GM21825 (cell line): Measurements from ENCODE around the gene ENTPD8.
"Not testable (repeated sequence)": the region's sequence is repeated elsewhere in the genome, so short reads cannot be mapped to it uniquely, and the experiment has no call there.

ENCODE experiments used
- ATAC-seq: cut with Tn5 transposase; IDR thresholded peaks from one replicate; pipeline ENCODE4 v1.9.1; 2021; ENCODE audit warnings: mild to moderate bottlenecking, moderate library complexity; ENCODE audit not compliant: unreplicated experiment

Gene ENTPD8

DNA sequence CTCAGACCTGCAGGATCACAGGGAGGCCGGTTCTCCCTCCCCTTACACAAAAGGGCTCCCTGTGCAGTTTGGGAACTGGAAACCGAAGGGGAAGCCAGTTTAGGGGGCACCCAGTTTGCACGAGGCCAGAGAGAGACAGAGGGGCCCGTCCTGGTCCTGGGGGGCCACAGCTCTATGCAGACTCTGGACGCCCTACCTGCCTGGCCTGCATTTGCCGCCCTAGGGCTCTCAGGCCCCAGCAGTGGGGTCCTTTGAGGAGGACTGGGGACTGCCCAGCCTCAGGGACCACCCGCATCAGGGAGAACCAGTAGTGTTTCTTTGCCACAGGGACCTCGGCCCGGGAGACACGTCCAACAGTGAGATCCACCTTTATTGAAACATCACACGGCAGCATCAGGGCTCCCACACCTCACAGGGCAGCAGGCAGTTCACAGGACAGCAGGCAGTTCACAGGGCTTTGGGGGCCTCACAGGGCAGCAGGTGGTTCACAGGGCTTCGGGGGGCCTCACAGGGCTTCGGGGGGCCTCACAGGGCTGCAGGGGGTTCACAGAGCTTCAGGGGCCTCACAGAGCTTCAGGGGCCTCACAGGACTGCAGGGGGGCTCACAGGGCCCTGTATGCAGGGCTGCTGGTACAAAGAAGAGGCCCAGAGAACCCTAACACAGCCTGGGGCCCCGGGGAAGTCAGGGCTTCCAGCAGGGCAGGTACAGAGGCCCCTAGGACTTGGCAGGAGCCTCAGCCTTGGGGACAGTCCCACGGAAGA, 18.6 kb upstream of the ENTPD8 start:
- no peak for ATAC-seq

DNA sequence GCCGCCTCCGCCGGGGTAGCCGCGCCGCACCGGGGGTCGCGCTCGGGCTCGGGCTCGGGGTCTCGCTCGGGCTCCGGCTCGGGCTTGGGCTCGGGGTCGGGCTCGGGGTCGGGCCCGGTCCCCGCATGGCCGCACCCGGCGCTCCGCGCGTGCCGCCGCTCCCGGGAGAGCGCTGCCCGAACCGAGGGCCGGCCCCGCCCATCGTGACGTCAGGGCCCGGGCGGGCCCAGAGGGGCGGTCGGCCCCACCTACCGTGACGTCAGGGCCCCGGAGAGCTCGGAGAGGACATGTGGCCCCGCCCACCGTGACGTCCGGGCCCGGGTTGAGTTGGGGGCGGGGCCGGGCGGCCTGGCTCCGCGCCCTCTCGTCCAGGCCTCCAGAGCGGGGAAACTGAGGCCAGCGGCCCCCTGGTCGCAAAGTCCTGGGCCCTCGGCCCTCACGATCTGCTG, 18.0 kb upstream of the ENTPD8 start, which contains the start of gene NSMF:
Gene NSMF, minus strand, starts transcription at position 183 of the 449 bp plus-strand sequence. CDS start 232 bp downstream, outside the sequence.
- peak; percentile 57 for ATAC-seq

DNA sequence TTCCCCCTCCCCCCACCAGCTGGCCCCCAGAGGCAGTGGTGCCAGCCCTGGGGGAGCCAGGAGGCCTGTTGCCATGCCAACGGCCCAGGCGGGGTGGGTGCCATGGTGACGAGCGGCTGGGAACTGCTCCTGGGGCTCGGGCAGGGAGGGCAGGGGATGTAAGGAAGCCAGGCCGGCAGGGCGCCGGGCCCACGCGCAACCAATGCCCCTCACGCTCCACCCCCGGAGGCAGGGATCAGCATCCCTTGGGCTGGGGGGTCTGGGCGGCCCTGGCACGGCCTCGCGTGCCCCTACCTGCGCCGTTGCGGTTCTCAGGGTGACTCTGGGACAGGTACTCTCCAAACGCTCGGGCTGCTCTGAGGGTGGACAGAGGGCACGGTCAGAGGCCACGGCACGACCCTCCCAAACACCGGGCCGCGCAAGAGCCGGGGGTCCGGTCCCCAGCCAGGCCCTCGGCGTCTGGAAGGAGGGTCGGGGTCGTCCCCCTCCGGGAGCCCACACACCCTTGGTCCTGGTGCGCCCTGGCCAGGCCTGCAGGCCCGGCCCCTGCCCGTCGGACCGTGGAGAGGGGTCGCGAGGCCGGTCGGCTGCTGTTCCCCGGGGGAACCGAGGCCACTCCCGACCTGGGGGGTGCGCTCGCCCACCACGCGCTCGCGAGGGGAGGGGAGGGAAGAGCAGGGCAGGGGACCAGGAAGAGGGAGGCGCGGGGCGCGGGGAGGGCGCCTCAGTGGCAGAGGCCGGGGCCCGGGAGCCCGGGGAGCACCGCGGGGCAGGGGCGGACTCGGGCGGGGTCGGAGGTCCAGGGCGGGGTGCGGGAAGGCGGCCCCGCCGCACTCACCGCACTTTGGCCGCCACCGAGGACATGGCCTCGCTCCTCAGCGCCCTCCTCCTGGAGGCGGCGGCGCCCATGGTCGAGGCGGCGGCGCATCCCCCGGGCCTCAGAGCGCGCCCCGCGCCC, 17.3 kb upstream of the ENTPD8 start:
- peak; percentile 9 for ATAC-seq

DNA sequence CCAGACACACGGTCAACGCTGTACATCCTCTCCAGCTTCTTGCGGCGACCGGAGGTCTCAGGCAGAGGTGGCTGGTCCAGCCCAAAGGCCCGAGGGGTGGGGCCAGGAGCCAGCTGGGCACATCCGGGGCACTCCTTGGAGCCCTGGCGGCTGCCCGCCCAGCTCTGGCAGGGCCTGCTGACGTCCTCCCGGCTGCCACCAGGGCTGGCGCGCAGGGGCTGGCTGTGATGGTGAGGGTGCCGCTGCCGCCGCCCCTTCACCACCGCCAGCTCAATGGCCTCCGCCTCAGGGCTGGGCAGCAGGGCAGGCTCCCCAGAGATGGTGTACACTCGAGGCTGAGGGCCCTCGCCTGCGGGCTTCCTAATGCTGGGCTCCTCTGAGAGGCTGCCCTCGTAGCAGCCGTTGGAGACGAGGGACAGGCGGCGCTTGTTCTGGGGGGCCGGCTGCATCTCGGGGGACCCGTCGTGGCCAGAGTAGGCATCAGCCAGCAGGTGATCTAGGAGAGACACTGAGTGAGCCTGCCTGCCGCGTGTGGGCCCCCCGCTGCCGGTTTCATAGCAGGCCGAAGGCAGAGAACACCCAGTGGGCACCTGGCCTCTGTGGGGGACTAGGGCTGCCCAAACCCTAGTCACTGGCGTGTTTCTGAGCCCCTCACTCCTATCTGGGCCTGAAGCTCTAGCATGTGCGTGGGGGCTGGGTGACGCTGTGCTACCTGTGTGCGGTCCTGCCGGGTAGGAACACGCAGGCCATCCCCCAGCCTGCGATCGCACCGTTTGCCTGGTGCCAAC, 16.4 kb upstream of the ENTPD8 start:
- no peak for ATAC-seq

DNA sequence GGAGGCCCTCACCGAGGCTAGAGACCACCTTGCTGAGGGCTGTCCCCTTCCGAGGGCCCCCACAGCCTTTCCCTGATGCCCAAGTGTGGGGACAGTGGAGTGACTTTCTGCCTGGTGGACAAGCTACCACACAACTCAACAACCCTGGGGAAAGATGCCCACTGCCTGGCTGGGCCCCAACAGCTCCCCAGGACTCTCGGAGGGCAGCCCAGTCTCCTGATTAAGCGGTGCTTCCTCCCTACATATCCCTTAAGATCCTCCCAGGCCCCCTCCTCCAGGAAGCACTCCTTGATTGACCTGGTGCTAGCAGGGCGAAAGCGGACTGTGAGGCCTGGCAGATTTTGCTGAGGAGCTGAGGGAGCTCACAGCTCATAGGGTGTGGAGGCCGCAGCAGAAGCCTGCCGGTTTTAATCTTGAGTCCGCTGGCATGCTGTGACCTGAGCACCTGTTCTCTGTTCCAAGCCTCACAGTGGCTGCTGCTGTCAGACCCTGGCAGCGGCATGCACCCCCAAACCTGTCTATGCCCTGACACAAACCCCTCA, 15.8 kb upstream of the ENTPD8 start:
- ATAC-seq = no peak

DNA sequence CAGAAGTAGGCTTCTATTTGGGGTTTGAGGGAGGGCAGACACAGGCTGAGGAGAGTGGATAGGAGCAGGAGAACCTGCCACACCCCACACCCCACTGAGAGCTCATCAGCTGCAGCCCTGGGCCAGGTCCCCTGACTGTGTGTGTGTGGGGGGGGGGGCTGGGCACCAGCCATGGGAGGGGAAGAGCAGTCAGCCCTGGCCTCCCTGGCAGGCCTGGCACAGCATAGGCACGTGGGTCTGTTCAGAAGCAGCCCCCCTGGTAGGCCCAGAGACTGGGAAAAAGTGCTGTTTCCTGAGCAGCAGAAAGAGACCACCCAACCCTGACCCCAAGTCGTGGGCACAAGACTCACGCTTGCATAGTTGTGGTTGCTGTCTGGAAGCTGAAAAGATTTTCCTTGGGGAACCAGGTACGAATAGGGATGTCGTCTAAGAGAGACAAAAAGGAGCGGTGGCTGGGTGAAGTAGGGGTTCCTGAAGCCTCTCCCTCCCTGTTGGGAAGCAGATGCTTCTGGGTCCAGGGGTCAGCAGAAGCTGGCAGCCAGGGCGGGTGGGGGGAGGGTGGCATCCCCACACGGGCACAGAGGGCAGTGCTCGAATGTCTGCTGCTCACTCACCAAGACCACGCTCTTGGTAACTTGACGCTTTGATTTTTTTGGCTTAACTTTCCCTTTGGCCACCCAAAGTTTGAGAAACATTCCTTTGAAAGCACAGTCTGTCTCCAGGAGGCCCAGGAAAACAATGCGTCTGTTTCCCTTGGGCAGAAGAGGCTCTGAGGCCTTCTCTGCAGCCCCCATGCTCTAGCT, 15.1 kb upstream of the ENTPD8 start:
- ATAC-seq = no peak

DNA sequence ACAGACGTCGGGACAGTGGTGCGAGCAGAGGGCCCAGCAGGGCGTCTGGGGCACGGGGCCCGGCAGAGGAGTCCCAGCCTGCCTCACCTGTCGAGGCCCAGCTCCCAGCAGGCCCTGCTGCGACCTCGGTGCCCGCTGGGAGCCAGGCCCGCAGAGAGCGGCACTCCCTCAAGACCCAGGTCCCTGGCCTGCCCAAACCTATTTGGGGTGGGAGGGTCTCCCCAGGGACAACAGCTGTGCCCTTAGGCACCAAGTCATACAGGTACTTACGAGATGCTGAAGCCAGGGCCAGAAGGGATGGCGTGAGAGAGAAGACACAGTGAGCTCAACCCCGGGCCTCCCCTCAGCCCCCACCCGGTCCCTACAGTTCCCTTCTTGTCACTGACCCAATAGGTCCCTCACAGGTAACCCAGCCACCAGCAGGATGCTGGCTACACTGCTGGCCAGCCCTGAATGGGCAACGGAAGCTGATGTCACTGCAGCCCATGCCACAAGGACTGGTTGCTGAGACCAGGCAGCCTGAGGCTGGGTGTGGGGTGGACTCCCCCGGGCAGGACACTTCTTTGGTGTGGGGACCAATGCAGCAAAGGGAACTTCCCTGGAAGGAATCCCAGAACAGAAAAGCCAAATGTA, 14.3 kb upstream of the ENTPD8 start:
- ATAC-seq = no peak

DNA sequence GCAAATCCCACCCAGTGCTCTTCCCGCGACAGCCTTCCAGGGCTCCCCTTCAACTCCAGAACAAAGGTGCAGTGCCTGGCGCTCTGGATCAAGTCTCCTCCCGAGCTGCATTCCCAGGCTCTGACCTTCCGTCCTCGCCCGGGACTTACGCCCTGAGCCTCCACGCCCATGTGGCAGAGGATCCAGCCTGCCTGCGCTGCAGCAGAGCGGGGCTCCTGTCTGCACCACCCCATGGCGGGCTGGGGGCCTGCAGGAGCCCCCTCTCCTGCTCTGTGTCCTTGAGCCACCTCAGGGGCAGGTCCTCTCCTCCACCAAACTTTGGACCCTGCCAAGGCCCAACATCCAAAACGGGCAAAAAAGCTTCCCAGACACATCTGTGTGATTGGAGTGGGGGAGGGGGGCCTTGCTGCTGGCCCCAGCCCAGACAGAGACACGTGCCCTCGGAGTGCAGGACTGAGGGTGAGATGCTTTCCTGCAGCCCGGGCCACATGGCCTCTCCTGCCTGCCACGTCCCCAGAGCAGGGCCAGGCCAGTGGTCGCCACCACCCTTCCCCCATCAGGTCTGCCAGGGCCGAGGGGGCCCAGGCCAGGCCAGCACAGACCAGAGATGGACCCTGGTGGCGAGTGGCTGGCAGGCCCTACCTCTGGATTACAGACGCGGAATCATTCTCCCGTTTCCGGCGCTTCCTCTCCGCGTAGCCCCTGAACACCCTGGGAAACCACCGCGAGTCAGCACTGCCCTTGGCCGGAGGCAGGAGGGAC, 13.6 kb upstream of the ENTPD8 start:
- no peak for ATAC-seq

DNA sequence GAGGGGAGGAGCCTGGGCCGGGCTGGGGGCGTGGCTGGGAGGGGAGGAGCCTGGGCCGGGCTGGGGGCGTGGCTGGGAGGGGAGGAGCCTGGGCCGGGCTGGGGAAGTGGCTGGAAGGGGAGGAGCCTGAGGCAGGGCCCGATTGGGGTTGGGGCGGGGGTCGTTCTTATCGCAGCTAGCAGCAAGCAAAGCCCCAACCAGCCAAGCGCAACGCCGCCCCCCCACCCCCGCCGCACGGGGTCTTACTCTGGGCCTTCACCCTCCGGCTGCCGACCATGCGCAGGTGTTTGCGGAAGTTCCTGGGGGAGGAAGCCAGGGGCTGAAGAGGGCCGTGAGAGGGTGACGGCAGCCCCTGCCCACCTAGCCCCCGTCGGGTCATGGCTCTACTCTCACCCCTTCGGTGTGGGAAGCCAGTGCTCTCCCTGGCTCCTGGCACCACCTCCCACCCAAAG, 13.0 kb upstream of the ENTPD8 start:
- no peak for ATAC-seq

DNA sequence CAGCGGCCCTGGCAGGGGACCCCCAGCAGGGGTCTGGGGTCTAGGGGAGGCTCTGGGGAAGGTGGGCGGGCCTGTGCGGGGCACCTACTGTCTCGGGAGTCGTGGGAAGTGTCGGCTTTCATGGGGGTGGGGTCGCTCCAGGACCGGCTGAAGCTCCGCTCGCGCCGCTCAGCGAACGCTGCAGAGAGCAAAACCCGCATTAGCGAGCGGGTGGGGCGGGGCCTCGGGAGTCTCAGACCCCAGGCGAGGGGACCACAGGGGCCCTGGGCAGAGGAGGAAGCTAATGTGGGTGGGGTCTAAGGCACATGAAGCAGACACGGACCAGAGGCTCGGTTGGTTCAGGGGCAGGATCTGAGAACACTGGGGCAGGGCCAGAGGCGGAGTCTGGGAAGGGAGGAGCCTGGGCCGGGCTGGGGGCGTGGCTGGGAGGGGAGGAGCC, 12.5 kb upstream of the ENTPD8 start:
- no peak for ATAC-seq

DNA sequence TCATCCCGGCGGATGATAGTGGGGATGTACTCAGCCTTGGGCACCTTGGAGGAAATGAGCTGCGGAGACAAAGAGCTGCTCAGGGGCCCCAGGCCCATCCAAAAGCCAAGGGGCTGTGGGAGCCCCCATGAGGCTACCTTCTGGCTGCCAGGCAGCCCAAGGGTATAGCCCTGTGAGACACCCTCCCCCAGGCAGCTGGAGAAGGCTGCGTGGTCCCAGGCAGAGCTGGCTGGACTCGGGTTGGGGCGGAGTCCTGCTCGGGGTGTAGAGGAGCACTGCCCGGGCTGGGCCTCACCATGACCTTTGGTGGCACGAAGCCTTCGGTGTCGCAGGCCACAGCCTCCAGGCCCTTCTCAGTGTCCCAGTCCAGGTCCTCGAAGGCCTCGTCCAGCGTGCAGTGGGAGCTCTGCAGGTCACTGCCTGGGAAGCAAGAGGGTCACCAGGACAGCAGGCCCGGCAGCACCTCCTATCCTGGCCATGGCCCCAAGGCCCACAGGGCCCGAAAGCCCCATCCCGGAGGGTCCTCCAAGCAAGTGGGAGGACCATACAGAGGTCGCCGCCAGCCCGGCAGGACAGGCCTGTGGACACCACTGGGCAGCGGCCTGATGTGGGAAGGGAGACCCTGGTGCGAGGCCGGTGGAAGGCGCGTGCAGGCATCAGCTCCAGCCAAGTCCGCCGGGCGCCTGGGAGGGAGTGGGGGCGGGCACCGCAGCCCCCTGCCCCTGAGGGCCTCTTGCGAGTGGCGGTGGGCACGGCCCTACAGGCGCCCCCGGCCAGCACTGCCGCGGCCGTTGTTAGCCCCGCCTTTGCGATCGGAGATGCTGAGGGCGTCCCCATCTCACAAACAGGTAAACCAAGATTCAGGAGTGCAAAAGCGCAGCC, 11.8 kb upstream of the ENTPD8 start:
- no peak for ATAC-seq

DNA sequence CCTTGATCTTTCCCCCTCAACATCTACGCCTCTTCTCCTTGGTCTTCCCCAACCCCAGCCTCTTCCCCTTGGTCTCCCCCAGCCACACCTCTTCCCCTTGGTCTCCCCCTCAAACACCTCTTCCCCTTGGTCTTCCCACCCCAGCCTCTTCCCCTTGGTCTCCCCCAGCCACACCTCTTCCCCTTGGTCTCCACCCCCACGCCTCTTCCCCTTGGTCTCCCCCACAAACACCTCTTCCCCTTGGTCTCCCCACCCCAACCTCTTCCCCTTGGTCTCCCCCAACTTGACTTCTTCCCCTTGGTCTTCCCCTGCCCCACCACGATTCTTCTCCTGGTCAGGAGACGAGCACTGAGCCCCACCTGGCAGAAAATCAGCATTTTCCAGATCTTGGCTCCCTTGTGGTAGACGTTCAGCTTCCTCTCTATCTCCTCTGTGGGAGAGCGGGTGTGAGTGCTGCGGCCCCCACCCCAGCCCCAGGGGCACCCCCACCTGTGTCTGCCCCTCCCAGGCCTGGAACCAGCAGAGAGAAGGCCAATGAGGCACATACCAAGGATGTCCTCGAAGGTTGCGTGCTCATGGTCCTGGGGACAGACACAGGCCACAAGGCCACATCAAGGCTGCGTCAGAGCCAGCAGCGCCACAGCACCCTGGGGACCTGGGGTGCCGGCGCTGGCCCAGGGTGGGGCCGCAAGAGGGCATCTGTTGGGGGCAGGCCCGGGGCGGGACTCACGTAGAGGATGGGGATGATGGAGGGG, 11.0 kb upstream of the ENTPD8 start:
- ATAC-seq = no peak

DNA sequence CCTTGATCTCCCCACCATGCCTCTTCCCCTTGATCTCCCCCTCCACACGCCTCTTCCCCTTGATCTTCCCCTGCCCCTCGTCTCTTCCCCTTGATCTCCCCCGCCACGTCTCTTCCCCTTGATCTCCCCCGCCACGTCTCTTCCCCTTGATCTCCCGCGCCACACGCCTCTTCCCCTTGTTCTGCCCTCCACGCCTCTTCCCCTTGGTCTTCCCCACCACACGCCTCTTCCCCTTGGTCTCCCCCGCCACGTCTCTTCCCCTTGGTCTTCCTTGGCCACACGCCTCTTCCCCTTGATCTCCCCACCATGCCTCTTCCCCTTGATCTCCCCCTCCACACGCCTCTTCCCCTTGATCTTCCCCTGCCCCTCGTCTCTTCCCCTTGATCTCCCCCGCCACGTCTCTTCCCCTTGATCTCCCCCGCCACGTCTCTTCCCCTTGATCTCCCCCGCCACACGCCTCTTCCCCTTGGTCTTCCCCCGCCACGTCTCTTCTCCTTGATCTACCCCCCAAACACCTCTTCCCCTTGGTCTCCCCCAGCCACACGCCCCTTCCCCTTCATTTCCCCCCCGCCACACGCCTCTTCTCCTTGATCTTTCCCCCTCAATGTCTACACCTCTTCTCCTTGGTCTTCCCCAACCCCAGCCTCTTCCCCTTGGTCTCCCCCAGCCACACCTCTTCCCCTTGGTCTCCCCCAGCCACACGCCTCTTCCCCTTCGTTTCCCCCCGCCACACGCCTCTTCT, 10.3 kb upstream of the ENTPD8 start:
- not testable (repeated sequence) for ATAC-seq

DNA sequence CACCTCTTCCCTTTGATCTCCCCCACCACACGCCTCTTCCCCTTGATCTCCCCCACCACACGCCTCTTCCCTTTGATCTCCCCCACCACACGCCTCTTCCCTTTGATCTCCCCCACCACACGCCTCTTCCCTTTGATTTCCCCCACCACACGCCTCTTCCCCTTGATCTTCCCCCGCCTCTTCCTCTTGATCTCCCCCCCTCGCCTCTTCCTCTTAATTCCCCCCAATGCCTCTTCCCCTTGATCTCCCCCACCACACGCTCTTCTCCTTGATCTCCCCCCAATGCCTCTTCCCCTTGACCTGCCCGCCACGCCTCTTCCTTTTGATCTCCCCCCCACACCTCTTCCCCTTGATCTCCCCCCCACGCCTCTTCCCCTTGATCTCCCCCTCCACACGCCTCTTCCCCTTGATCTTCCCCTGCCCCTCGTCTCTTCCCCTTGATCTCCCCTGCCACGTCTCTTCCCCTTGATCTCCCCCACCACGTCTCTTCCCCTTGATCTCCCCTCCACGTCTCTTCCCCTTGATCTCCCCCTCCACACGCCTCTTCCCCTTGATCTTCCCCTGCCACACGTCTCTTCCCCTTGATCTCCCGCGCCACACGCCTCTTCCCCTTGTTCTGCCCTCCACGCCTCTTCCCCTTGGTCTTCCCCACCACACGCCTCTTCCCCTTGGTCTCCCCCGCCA, 9.5 kb upstream of the ENTPD8 start:
- ATAC-seq = not testable (repeated sequence)

DNA sequence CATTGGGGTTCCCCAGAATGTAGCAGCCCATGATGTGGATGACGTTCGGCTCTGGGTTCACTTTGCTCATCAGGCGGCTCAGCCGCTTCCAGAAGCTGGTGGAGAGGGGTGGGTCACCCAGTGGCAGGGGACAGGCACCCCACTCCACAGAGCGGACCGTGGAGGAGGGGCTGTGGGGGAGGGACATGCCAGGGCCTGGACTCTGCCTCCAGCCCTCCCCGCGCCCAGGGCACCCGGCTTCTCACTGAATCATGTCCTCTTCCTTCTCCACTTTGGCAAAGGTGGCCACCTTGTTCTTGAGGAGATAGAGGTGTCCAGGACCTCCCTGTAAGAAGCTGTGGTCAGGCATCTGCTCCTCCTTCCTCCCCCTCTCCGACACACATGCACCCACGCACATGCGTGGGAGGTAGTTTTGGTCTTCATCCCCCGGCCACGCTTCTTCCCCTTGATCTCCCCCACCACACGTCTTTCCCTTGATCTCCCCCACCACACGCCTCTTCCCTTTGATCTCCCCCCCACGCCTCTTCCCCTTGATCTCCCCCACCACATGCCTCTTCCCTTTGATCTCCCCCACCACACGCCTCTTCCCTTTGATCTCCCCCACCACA, 8.9 kb upstream of the ENTPD8 start:
- ATAC-seq = no peak
